Adipose tissue (tissue), 3 donors: Measurements from ENCODE around the gene MRPL24. TPM values are rescaled to one million over a fixed set of nuclear protein-coding genes. Genes with fewer than 3 reads are reported as not detected.

Experiments used
- H3K27ac ChIP-seq: one replicate; pipeline ENCODE4 v1.5.1; 2013; ENCODE audit warnings: low read depth, low read length
- WGBS, 3 donors: extraction: QIAGEN DNeasy Blood & Tissue Kit; methylation state at CpG; one replicate each; pipeline ENCODE4 v1.1.7; 2013; 5-methylcytosine and 5-hydroxymethylcytosine counted together
- polyA plus RNA-seq, 3 donors: library from polyadenylated mRNA; stranded (reverse); fragments of 200-250 nt; gene quantifications; one replicate each; pipeline ENCODE4 v1.2.3, GENCODE V29; 2013
- donor health status: healthy with polysubstance abuse.
- donor health status: Bipolar disorder and iron deficiency.
- donor health status: healthy.

MRPL24 gene
- polyA plus RNA-seq, 3 donors: 104 to 178 (median 151) TPM

GRCh38 chr1:156726549-156727226 is 14.2 kb downstream of the MRPL24 start:
- WGBS, 3 donors: 45 to 53% (median 48%) methylated on average over 15 of the region's 15 CpGs
- no peak overlapping the region for H3K27ac ChIP-seq

DNA sequence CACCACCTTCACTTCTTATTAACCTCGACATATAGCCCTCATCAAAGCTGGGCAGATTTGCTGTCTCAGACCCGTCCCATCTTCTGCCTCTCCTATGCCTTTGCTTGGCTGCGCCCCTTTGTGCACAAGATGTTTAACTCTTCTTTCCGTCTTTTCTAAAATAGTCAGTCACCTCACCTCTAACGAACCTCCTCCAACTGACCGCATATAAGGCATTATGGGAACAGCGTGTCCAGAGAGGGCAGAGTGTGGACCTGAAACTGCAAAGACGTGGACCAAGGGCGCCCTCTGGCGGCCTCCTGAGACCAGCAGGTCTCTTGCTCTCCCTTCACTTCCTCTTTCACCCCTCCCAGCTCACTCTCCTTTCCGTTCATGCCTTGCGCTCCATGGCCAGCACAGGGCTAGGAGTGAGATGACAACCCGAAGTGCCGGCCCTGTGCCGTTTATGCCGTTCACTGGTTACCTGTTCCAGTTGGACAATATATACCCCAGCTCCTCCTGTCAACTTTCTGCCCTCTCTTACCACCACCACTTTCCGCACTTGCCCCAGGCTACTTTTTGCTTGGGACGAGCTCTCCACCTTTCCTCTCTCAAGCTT is 15.1 kb downstream of the MRPL24 start:
- WGBS, 3 donors: 12 to 15% (median 14%) methylated on average over 18 of the region's 18 CpGs
- no peak overlapping the region for H3K27ac ChIP-seq

DNA sequence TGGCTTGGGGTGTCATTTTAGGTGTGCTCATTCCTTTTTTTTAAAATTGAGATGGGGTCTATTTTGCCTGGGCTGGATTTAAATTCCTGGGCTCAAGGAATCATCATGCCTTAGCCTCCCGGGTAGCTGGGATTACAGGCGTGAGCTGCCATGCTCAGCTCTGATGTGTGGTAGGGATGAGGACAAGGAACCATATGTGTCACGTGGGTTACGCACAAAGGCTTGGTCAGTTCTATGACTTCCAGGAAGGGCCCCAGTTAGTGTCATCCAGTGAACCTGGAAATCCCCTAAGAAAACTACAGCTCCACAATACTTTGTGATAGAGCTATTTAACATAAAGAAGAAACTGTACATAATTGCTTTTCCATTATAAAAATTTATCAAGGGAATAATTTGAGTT is 19.4 kb downstream of the MRPL24 start:
- WGBS, 3 donors: 86 to 96% (median 91%) methylated on average over 4 of the region's 4 CpGs
- no peak overlapping the region for H3K27ac ChIP-seq

DNA sequence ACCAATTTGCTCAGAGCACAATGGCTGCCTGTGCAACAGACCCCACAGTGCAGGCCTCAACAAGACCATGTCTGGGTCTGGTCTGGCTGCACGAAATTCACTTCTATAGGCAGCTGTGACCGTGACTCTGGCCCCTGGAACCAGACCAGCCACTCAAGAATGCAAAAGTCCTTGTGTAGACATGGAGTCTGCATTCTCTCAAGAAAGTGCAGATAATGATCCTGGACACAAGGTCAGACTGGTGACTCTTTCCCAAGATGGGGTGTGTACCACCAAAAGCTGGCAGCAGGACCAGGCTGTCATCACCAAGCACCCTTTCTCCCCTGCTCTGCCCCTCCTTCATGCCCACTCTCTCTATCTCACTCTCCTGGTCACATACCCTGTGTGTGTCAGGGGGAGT is 19.8 kb downstream of the MRPL24 start:
- WGBS, 3 donors: 80 to 90% (median 86%) methylated on average over 2 of the region's 2 CpGs
- H3K27ac ChIP-seq: no peak overlapping the region

GRCh38 chr1:156717351-156717750 is 23.5 kb downstream of the MRPL24 start:
- 64 to 86% (median 83%) methylated on average over 4 of the region's 4 CpGs for WGBS, 3 donors
- no peak overlapping the region for H3K27ac ChIP-seq

DNA sequence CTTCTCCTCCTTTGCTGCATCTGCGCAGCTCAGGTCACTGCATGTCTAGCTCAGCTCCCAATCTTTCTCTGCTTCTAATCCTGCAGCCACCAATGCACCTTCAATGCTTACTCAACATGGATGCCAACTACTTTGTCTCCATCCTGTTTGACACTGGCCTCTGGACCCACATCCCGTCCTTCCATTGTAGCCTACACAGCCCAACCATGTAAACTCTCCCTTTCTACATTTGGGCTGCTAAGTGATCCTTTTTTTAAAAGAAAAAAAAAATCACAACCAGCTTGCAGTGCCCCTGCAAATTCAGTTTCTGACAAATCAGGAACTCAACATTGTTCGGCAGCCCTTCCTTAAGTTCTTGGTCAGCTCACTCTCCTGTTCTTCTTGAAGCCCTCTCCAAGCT is 26.1 kb downstream of the MRPL24 start:
- 81 to 87% (median 84%) methylated on average over 3 of the region's 3 CpGs for WGBS, 3 donors
- no peak overlapping the region for H3K27ac ChIP-seq

DNA sequence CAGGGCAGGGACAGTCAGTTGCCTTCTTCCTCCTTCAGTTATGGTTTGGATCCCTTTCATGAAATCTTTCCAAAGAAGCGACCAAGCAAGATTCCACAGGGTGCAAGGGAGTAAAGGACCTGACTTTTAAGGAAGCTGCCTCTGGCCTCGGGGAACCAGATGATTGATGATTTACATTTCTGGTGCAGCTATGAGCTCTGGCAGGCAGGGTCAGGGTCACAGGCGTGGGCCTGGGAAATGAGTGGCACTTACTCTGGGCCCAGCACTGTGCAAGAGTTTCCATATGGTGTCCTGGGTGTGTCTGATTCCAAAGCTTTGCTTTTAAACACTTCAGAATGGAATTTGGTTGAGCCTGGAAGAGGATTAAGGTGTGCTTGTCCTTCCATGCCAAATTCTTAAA is 28.3 kb downstream of the MRPL24 start:
- 48 to 54% (median 52%) methylated on average over 3 of the region's 3 CpGs for WGBS, 3 donors
- H3K27ac ChIP-seq: no peak overlapping the region

DNA sequence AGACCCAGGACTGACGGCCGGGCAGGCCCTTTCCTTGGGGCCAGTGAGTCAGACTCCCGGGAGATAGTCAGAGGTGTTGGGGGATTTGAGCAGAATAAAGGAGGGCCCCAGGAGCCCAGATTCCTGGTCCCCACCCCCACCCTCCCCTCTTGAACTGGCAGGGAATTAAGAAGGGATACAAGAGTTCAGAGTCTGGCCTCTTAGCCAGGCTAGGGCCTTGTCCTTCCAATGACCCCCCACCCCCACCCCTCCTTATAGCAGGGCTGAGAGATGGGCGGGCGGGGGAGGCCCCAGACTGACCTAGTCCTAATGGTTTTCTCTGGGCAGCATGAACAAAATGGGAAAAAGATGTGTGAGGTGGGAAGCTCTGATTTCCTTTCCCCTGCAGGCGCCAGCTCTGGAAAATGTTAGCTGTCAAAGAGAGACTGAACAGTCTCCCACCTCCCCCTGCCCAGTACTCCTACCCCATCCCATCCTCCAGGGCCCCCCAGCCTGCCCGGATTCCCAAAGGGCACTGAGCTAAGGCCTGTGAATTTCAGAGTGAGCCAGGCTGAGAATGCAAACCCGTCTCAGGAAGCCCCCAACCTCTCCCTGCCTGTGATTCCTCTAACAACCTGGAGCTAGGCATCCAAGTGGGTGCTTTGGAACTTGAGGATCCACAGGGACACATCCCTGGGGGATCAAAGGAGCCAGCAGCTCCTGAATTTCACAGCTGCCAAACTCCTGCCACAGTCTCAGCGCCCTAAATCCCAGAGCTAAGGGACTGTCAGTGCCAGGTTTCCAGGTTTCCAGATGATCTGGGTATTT is 29.7 kb downstream of the MRPL24 start:
- no peak overlapping the region for H3K27ac ChIP-seq
- WGBS, 3 donors: 63 to 76% (median 65%) methylated on average over 7 to 9 of the region's 9 CpGs

DNA sequence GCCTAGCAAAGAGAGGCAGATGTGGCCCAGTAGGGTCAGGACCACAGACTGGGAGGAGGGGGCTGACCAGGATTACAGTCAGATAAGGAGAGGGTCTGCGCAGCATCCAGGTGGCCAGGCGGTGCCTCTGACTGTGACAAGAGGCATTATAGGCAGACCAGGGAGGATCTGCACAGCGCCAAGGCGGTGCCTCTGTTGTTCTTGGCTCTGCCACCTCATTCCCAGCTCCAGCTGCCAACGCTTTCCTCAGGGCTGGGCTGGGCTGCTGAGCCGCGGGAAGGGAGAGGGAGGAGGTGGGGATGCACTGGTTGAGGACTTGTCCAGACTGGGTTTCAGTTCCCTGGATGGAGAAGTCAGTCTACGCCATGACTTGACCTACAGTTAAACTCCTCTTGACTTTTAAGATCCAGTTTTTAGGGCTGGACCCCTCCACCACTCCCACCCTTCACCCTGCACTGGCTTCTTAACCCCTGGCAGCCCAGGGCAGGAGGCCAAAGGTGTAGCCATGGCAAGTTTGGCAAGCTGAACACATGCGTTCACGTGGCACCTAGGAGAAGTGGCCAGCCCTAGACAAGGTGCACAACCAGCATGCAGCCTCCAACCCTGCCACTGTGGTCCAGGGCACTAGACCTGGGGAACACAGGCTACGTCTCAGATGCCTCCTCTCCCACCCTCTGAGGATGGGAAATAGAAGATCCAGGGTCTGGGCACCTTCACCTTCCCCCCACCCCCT is 31.0 kb downstream of the MRPL24 start:
- H3K27ac ChIP-seq: no peak overlapping the region
- 45 to 51% (median 50%) methylated on average over 11 of the region's 11 CpGs for WGBS, 3 donors

DNA sequence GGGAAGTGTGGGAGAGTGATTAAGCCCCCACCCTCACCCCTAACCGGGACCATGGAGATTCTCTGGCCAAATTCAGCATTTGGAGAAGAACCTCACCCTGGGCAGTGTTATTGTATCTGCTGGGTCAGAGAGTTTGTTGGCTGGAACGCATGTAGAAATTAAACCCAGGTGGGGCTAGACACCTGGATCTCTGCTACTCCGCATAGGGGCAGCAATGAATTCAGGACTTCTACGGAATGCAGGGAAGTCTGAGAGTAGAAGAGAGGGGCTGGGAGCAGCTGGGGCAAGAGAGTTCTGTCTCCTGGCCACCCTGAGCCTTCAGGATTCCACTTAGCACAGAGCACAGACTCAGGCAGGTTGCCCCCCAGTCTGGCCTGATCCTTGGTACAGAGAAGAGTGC is 31.9 kb downstream of the MRPL24 start:
- H3K27ac ChIP-seq: no peak overlapping the region

DNA sequence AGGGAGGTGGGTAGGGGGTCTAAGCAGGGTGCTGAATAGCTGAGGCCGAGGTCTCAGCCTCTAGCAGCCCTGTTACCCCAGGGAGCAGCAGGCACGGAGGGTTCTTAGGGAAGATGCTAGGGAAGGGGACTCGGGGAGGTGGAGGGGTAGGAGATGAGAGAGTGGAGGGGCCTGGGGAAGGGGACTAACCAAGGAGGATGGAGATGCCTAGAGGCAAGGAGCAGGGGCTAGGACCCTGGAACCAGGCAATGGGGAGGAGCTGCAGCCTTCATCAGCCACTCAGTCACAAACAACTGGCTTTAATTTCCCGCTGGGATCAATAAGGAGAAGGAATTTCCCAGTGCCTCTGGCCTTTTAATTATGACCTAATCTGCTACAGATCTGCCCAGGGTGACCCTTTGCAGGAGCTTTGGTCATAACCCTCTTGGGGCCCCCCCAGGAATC is 32.6 kb downstream of the MRPL24 start:
- WGBS, 3 donors: 50 to 54% (median 50%) methylated on average over 4 of the region's 4 CpGs

More for the DNA sequence above, 31.9 kb downstream of the MRPL24 start:
- 71 to 86% (median 79%) methylated on average over 4 of the region's 4 CpGs for WGBS, 3 donors

DNA sequence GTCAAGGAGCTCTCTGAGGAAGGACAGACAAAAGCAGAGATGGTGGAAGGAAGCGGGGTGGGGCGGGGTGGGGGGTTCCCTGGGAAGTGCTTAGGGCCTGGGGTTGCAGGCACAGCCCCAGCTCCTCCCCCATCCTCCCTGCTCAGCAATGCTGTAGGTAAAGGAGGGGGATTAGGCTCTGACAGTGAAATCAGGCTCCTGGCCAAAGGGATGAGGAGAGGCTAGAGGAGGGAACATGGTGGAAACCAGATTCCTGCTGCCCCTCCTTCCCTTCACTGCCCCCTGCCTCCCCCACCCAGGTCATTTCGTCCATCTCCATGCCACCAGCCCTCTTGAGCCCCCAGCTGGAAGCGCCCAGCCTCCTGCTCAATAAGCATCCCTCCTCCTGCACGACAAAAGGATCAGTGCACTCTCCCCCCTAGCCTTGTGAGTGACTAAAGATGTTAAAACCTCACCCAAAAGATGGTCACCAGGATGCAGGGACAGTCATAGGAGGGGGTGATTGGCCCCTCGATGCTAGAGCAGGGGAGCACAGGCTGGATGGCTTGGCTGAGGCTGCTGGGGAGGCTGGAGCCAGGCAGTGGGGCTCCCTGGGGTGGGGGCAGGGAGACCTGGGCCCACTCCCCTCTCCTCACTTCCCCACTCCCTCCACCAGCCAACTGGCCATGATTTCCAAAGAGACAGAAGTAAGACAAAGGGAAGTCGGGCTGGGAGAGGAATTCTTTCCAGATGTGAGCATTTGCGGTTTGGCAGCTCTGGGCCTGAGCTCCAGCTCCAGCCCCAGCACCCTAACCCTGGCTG is 33.3 kb downstream of the MRPL24 start:
- H3K27ac ChIP-seq: no peak overlapping the region
- 37 to 63% (median 44%) methylated on average over 8 of the region's 8 CpGs for WGBS, 3 donors

More for the DNA sequence above, 32.6 kb downstream of the MRPL24 start:
- no peak overlapping the region for H3K27ac ChIP-seq

GRCh38 chr1:156706657-156707416 is 34.1 kb downstream of the MRPL24 start:
- 5 to 14% (median 8%) methylated on average over 19 to 29 of the region's 29 CpGs for WGBS, 3 donors
- no peak overlapping the region for H3K27ac ChIP-seq

DNA sequence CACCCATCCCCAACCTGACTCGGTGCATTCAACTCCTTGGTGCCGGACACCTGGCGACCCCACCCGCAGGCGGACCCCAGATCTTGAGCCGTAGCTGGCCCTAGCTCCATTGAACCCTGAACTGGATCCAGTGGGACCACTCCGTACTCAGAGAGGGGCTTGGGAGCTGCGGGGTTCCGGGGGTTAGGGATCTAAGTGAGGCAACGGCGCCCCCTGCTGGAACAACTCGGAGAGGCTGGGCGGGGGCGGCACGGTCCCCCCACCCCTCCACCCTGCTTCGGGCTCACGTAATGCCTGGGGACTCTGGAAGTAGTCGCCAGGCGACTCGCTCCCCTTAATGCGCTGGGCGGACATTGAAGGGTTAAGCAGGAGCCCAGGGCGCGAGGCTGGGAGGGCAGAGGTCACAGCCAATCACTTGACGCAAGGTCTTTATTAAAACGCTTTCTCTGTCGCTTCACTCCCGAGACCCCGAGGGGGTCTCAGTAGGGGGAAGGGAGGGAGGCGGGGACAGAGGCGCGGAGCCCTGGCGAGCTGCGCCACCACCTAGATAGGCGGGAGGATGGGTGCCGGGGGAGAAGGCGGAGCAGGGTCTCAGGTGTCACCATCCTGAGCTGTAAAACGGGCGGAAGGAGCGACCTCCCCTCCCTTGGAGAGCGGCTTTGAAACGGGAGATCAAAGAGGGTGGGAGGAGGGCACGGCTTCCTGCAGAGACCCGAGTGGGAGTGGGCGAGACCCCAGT is 34.8 kb downstream of the MRPL24 start:
- H3K27ac ChIP-seq: no peak overlapping the region
- WGBS, 3 donors: 1 to 2% (median 1%) methylated on average over 41 to 45 of the region's 45 CpGs

DNA sequence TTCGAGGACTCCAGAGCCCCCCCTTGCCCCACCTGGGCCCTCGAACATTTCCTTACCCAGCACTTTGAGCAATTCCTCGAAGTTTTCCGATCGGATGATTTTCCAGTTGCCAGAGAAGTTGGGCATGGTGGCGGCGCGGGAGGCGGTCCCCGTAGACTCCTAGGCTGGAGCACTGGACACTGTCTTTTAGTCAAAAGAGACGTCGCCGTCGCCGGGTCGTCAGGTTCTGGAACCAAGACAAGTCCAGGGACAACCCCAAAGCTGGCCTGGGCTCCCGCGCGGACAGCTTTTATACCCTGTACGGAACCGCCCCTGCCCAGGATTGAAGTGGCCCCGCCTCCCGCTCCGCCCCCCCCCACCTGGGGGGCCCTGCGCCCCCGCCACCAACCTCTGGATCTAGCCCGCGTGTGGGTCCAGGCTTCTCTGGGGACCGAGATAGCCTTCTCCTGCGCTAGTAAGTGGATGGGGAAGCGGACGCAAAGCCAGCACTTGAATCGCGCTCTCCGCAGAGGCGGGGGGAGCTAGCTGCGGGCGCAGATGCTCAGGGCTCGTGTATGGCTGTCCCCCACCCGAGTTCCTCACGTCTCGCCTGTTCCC is 35.5 kb downstream of the MRPL24 start, which contains the start of gene CRABP2:
CRABP2 (minus strand) TSS at position 263 of the 597 bp plus-strand sequence; CDS start at position 126, 137 bp downstream.
- 0 to 1% (median 1%) methylated on average over 39 to 42 of the region's 42 CpGs for WGBS, 3 donors

GRCh38 chr1:156704930-156705320 is 36.0 kb downstream of the MRPL24 start:
- no peak overlapping the region for H3K27ac ChIP-seq
- WGBS, 3 donors: 3 to 4% (median 3%) methylated on average over 29 of the region's 29 CpGs

More for the DNA sequence above, 35.5 kb downstream of the MRPL24 start, which contains the start of gene CRABP2:
- no peak within 1 kb of the TSS for H3K27ac ChIP-seq
